HEK293T (cell line): Measurements from ENCODE around the gene FANCB.

Experiments used
- BHLHE40 ChIP-seq: fragments of 450-650 bp; IDR thresholded peaks from 2 replicates; pipeline ENCODE4 v1.6.1; 2016; ENCODE audit warnings: mild to moderate bottlenecking, moderate library complexity, borderline replicate concordance
- ELF4 ChIP-seq: fragments of 450-650 bp; IDR thresholded peaks from 2 replicates; pipeline ENCODE4 v1.6.1; 2017; ENCODE audit warnings: antibody characterized with exemption
- FOXA1 ChIP-seq: fragments of 450-650 bp; IDR thresholded peaks from 2 replicates; pipeline ENCODE4 v1.6.1; 2016; ENCODE audit warnings: mild to moderate bottlenecking
- L3MBTL2 ChIP-seq: fragments of 450-650 bp; conservative IDR thresholded peaks from 2 replicates; pipeline ENCODE4 v1.6.1; 2016; ENCODE audit warnings: mild to moderate bottlenecking
- NFRKB ChIP-seq: fragments of 450-650 bp; IDR thresholded peaks from 2 replicates; pipeline ENCODE4 v1.6.1; 2016; ENCODE audit warnings: mild to moderate bottlenecking, moderate library complexity
- SP1 ChIP-seq: fragments of 450-650 bp; IDR thresholded peaks from 2 replicates; pipeline ENCODE4 v1.6.1; 2017
- SUZ12 ChIP-seq: fragments of 450-650 bp; IDR thresholded peaks from 2 replicates; pipeline ENCODE4 v1.6.1; 2016; ENCODE audit warnings: mild to moderate bottlenecking
- TARDBP ChIP-seq: fragments of 450-650 bp; IDR thresholded peaks from 2 replicates; pipeline ENCODE4 v1.6.1; 2016
- TF ChIP-seq, protein P1 (sequence below): fragments of 450-650 bp; IDR thresholded peaks from 2 replicates; pipeline ENCODE4 v1.6.1; 2016

- TF ChIP-seq FOXA1, result no peak
- TF ChIP-seq L3MBTL2, result no peak
- TF ChIP-seq SP1, result no peak
- no peak for TF ChIP-seq ELF4
- TF ChIP-seq, protein P1, sequence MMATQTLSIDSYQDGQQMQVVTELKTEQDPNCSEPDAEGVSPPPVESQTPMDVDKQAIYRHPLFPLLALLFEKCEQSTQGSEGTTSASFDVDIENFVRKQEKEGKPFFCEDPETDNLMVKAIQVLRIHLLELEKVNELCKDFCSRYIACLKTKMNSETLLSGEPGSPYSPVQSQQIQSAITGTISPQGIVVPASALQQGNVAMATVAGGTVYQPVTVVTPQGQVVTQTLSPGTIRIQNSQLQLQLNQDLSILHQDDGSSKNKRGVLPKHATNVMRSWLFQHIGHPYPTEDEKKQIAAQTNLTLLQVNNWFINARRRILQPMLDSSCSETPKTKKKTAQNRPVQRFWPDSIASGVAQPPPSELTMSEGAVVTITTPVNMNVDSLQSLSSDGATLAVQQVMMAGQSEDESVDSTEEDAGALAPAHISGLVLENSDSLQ, result no peak
- no peak for TF ChIP-seq SUZ12
- no peak for TF ChIP-seq TARDBP
- TF ChIP-seq NFRKB, result no peak
- TF ChIP-seq BHLHE40, result no peak
Measured at GRCh38 chrX:14916017-14916674, 43.3 kb upstream of the FANCB start.
